Parietal lobe (tissue), 2 donors: ENCODE measurements around the gene MYCL. TPM values are rescaled to one million over a fixed set of nuclear protein-coding genes. Genes with fewer than 3 reads are reported as not detected.

ENCODE experiments used
- small RNA-seq: library from RNA; depleted of rRNA; stranded (forward); fragments of <200 nt; gene quantifications from one replicate; pipeline ENCODE3, GENCODE V24; 2014; ENCODE audit warnings: low replicate concordance
- total RNA-seq: library from RNA; depleted of rRNA; stranded (reverse); fragments of >200 nt; gene quantifications from one replicate; pipeline ENCODE4 v1.2.3, GENCODE V29; 2014

Gene MYCL
- total RNA-seq, result 9.1 TPM

GRCh38 chr1:39901714-39902459, at the start of gene MYCL:
MYCL (minus strand) TSS chr1:39901917; CDS start chr1:39901434, 483 bp downstream.

Small RNA genes within 50 kb of the gene (small RNA-seq; reads per million reads assigned to genes)
- gene RF00019, result not detected

Other genes starting within 250 kb of the MYCL start
- gene NT5C1A, start 229.8 kb downstream of the MYCL start, total RNA-seq, result 2.2 TPM
- 47.9 TPM for gene HPCAL4, start 210.5 kb downstream of the MYCL start, total RNA-seq
- gene PPIE, start 163.0 kb downstream of the MYCL start, total RNA-seq, result 31.6 TPM
- 0.31 TPM for gene OXCT2, start 130.6 kb downstream of the MYCL start, total RNA-seq
- gene BMP8B, start 113.1 kb downstream of the MYCL start, total RNA-seq, result 0.63 TPM
- 41.9 TPM for gene TRIT1, start 18.4 kb downstream of the MYCL start, total RNA-seq
- gene MFSD2A, start 53.2 kb upstream of the MYCL start, total RNA-seq, result 18.8 TPM
- gene CAP1, start 138.8 kb upstream of the MYCL start, total RNA-seq, result 112 TPM
- 48.5 TPM for gene PPT1, start 195.3 kb upstream of the MYCL start, total RNA-seq